HG02588 (cell line): ENCODE results near the gene CACNA1C.

Source experiments
- ATAC-seq: cut with Tn5 transposase; IDR thresholded peaks from one replicate; pipeline ENCODE4 v1.9.1; 2021; ENCODE audit warnings: mild to moderate bottlenecking, moderate library complexity; ENCODE audit not compliant: unreplicated experiment

The CACNA1C gene

DNA sequence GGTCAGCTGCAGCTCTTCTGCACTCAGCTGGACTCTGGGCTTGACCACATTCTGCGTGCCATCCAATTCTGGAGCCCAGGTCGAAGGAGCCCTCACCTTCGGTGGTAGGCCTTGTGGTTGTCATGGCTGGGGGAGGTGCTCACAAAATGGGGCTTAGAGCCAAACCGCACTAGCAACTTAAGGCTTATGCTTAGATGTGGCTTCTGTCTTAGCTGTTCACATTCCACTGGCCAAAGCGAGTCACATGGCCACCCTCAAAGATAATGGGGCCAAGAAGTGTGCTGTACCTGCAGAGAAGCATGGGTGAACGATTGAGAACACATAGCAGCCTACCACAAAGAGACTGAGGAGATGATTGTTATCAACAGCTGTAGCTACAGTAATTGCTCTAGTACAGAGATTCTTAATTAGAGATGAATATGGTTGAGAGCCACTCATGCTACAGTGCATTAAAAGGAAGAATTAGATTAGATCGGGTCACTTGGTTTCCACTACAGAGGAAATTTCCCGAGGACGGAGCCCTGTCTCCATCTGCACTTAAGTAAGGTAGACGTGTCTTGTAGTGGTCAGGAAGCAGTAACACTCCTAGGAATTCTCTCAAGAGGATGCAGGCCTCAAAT lies 407.4 kb downstream of the CACNA1C start:
- no peak for ATAC-seq

DNA sequence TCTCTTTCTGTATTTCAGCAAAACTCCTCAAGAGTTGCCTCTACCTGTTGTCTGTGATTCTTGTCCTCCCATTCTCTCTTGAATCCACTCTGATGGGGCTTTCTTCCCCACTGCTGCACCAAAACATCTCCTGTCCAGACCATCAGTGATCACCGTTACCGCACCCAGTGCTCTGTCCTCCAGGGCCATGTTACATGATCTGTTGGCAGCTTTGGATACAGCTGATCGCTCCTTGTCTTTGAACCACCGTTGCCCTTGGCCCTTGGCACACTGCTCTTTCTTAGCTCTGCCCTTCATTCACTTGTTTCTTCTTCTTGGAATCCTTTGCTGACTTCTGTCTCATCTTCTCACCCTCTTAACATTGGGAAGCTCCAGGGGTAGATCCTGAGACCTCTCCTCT lies 408.3 kb downstream of the CACNA1C start:
- no peak for ATAC-seq

DNA sequence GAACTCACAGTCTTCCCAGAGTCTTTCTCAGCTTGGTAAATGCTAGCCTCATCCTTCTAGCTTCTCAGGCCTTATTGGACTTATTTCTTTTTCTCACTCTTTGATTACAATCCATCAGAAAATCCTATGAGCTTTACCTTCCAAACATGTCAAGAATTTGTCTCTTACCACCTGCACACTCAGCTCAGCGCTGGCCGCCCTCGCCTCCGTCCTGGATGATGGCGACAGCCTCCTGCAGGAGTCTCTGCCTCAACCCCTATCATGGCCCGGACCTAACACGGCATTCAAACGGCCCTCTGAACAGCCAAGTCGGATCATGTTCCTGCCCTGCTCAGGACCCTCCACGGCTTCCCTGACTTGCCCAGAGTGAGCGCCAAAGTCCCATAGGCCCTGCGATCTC lies 408.9 kb downstream of the CACNA1C start:
- ATAC-seq, result no peak

DNA sequence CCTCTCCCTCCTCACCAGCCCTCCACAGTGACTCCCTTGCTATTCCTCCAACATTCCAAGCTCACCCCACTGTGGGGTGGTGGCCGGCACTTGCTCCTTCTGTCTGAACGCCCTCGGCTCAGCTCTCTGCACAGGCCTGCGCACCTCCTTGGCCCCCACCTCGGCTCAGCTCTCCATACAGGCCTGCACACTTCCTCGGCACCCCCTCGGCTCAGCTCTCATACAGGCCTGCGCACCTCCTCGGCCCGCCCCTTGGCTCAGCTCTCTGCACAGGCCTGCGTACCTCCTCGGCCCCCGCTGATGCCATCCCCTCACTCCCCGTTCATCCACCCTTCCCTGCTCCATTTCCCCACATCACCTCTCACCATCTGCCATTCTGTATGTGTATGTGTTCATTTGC lies 409.3 kb downstream of the CACNA1C start:
- no peak for ATAC-seq

DNA sequence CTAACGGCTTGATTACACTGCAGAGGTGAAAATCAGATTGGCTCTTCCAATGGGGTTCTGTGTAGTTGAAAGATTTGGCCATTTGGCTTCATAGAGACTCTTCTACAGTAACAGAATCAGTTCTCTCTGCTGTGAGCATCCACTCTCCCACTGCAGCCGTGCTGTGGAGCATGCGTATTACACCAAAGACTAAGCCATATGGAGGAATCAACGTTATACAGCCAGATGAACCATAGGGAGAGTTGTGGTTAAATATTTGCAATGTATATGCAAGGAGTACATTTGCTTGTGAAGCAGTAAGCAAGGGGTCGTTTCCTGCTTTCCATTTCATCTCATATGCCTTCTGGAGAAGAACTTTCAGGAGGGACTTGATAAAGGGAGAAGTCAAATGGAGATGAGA lies 410.9 kb downstream of the CACNA1C start:
- ATAC-seq, result no peak

DNA sequence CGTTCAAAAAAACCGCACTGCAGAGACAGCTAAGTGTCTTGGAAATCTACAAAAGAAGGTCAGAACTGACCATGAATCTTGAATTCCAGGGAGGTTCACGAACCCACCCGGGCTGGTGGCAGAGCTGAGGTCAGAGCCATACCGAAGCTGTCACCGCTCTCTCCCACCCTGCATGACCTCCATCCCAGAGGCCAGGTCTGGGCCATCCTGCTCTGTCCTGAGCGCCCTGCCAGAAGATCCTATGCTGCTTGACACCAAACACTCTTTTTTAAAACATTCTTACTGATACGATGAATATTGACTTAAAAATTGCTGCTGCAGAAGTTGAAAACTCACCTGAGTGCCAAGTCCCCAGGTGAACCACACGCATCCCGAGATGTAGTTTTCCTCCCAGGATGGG lies 412.9 kb downstream of the CACNA1C start:
- no peak for ATAC-seq

DNA sequence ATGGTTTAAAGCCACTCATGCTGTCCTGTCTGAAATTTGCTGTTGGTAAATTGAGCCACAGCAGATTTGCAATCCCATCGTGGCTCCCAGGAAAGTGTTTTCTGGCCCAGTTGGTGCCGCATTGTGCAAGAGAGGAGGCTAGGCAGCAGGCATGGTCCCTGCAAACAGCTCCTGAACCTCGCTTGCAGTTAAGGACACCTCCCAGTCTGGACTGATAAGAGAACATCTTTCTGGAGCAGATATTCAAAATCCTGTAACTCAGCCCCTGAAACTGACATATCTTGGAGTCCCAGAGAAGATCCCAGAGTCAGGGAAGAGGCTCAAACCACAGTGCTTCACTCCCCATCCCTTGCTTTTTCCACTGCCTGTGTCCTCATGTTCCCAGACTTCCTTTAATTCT lies 413.4 kb downstream of the CACNA1C start:
- no peak for ATAC-seq

DNA sequence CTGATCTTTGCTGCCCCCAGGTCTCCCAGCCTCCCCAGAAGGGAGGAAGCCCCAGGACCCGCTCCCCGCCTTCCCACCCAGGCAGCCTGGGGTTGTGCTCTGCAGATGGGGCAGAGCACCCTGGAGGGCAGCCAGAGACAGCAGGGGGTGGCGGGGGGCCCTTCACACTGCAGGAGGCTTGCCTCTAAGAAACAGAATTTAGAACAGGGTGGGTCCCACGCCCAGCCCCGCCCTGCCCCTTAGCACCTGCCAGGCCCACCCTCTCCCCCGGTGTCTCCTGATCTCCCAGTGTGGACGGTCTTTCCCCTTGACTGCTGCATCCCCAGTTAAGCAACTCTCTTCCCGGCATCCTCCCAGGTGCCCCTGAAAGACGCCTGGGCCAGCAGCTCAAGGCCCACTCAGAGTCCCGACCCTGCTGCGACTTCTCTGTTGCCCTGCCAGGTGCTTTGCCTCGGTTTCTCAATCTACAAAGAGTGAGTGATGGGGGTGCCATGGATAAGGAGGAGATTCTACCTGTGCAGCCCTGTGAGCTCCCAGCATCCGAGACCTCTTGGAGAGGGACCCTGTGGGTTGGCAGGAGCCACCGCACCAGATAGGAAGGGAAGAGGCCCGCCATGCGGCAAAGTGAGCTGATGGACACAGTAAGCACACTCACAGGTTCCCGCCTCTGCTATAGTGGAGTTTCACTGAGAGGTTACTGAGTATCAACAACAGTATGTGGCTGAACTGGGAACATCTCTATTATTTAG lies 414.8 kb downstream of the CACNA1C start:
- no peak for ATAC-seq

DNA sequence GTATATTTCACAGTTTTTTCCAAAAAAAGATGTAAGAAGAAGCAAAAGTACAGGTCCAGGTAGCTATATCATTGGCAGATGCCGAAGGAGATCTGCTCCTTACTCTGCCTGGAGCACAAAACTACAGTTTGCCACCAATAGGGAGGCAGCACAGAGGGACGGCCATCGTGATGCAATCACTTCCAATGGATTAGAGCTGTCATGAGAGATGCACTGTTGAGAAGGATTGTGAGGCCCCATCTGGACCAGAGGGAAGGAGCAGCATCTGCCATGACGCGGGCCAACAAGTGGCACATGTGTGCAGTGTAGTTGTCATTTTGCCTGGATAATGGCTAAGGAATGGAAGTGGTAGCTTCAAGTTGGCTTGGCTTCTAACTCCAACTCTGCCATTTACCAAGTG lies 423.2 kb downstream of the CACNA1C start:
- no peak for ATAC-seq

DNA sequence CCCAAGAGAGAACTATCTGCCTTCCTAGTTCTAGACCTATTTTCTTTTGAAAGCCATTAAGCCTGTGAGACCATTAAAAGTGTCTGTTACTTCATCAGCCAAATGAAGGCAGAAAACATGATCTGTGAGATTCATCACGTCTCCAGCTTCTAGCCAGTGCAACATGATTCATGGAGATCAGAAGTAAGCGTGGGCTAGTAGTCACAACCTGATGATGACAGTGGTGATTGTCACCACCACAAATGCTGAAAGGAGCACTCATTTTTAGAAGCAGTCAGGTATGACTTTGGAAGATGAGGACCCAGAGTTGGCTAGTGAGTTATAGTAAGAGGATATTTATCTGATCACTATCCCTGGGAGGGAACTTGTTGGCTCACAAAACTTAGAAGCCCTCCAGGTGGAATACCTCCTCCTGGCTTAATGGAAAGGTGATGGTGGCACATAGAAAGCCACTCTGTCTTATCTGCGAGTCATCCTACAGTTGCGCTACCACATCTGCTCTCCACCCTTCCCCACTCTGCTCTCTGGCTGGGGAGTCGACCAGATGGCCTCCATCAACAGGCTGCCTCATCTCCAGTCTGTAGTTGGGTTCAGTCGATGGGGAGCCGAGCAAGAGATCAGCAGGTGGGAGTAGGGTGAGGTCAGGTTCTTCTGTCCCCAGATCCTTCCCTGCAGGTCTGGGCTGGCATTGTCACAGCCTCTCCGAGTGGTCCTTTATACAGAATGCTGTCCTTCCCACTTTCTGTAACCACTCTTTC lies 424.4 kb downstream of the CACNA1C start:
- ATAC-seq, result no peak

DNA sequence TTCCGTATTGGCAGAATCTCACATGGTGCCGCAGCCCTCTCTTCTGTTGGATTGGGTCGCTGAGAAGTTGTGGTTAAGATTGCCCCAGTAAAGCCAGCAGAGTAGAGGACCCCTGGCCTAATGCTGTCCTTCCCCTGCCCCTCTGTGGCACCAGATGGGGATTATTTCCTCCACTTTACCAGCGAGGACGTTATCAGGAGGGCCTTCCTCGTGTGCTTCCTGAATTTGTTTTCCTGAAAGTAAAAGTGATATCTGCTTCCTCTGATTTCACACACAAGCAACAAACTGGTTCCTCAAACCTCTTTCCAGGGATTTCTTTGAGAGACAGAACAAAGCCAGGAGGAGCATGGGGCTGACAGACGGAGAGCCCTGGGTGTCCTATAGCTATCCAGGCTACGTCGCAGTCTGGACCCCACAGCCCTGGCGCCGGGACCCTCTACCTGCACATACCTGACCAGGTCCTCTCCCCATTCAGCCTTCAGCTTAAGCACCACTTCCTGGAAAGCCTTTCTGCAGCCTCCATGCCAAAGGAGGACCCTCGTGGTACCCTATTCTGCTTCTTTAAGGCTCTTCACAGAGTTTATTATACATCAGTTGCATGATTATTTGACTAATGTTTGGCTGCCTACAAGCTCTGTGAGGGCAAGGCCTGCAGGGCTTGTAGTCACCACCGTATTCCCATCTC lies 427.2 kb downstream of the CACNA1C start:
- no peak for ATAC-seq

DNA sequence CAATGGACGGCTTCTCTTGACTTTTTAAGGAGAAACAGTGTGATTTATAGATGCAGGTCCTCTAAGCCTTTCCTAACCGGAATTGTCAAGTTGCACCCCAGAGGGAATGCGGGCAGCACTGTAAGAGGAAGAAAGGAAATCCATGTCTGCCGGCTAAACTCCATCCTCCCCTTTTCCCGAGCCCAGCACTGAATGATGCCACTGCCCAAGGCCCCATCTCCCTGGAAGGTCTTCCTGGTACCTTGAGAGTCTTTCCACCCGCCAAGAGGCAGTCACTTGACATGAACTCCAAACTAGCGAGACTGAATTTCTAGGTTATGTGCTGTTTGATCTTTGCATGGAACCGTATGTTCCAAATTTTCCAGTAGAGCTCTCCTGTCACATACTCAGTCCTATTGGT lies 428.6 kb downstream of the CACNA1C start:
- ATAC-seq, result no peak

DNA sequence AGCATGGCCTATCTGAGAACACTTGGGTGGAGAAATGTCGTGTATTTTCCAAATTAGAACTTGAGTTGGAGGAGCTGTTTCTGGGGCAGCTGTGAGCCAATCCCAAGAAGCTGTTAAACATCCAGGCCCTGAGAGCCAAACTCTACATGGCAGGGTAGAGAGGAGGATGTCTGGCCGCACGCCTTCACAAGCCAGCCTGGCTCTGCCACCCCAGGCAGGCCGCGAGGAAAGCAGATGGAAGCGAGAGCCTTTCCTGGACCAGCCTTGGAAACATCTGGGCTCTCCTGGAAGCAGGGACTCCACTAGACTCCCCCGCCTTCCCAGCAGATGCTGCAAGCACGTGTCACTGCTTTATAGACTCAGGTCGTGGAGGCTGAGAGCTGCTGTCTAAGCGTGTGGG lies 429.2 kb downstream of the CACNA1C start:
- ATAC-seq, result no peak

DNA sequence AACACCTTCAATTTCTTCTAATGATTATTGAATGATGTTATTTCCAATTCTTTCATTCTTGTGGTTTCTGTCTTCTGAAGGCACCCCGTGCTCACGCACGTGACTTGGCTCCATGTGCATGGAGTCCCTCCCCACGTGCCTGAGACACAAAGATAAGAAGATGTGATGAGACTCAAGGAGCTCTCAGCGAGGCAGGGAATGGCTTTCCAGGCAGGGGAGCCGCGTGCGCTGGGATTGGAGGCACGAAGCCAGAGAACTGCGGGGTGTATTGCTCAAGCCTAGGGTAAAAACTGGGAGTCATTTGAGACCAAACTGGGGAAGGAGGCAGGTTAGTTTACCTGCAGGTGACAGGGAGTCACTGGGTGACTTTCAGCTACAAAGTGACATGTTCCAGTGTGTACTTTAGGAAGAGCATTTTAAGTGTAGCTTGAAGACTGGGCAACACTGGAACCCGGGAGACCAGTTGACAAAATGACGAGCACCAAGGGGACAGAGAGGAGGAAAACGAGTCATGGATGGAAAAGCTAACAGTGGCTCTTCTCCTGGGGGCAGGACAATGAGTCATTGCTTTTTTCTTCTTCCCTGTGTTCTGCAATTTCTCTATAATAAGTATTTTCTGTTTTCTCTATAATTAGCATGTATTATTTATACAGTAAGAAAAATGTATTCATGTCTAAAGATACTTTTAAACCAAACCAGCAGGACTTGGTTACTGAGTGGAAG lies 430.3 kb downstream of the CACNA1C start:
- ATAC-seq, result no peak

DNA sequence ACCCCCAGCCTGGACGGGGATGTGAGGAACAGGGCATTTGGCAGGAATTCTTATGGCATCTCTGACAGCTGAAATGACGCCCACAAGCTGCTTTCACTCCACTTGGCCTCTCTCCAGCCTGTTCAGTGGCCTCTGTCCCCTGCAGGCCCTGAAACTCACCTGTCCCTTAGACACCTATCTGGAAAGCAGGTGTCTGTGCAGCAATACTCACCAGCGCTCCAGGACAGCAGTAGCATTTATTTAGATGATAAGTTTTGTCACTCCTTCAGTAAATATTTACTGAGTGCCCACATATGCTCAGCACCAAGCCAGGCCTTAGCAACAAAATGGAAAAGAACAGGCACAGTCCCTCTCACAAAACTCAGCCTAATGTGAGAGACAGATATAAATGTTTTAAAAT lies 430.9 kb downstream of the CACNA1C start:
- no peak for ATAC-seq

DNA sequence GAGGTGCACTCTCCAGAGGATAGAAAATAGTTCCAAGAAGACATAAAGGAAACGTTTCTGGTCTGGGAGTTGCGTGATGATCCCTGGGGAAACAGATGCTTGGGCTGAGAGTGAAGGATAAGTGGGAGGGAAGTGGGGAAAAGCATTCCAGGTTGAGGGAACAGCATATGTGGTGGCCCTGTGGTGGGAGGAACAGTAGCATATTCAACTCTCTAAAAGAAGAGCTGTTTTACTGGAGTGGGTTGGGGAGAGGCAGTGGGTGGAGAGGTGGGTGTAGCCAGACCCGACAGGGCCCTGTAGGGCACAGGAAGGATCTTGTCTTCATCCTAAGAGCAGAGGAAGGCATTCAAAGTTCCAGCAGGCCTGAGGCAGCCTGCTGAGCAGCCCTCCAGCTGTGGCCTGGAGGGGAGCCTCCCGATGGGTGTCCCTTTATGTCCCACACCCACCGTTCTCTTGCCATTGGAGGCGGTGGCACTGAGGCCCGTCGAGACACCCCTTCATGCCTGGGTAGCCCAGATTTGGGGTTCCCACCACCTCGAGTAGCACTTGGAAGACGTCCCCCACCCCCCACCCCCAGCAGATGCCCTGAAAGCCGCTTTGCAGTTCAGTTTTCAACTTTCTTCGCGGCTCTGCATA lies 431.5 kb downstream of the CACNA1C start:
- ATAC-seq, result no peak

DNA sequence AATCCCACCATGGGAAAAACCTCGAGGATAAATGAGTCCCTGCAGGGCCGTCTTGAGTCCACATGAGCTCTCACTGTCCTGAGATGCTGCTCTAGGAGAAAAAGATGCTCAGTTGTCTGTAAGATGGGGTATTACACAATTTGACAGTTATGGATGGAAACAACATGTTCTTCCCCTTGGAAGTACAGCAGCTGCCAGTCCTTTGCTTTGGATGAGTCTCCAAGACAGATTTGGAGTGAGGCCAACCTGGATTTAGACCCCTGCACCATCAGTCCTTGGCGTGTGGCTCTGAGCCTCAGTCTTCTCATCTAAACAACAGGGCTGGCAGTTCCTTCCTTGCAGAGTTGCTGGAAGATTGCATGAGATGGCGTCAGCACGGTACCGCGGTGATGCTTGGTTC lies 432.9 kb downstream of the CACNA1C start:
- ATAC-seq, result no peak

DNA sequence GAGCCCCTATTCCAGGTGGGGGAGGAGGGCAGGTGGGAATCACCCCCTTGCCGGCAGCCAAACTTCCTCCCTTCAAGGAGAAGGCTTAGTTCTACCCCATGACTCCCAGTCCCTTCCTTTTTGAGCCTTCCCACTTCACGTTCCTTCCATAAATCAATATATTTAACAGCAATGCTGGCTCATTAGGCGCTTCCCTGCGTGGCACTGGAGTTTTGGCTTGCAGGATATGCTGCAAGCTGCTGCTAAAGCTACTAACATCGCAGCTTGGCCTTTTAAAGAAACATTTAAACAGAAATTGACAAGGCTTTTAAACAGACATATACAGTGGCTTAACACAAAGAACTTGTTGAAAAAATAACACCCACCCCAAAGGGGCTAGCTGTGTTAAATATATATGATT lies 434.0 kb downstream of the CACNA1C start:
- no peak for ATAC-seq

DNA sequence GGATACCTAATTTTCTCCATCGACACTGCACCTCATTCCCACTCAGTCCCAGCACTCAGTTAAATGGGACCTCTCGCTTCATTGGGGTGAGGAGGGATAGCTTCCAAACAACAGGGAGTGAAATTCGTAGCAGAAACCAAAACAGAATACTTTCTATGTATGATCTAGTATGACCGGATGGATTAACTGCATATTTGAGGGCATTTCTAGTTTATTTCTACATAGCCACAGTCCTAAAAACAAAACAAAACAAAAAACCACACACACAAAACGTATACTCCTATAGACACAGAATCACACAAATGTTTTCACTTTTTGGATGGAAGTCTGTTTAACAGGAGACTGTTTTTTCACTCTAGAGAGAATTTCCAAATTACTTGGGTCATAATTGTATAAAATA lies 434.5 kb downstream of the CACNA1C start:
- no peak for ATAC-seq

DNA sequence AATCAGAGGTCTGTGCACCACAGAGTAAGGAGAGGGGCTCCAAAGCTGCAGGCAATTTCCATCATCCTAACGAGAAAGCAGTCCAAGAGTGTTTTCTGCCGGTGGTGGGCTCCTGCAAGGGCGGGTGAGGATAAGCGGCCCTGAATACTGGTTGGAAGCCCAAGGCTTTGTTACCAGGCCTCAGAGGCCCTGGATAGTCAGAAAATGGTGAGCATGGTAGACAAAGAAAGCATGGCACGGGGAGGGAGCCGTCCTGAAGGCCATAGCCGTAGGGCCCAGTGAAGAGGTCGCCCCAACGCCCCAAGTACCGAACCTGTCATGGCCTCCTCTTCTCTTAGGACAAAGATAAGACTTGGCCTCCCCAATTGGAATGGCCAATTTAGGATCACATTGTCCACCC lies 435.3 kb downstream of the CACNA1C start:
- no peak for ATAC-seq
